GM12878 (cell line): ENCODE results near the gene MYT1. TPM values are rescaled to one million over a fixed set of nuclear protein-coding genes. Genes with fewer than 3 reads are reported as not detected.

Experiments used
- ATAC-seq: fragments of 200-7000 bp; cut with Tn5 transposase; 3 replicates; pipeline ENCODE4 v1.9.1; 2020; ENCODE audit warnings: mild to moderate bottlenecking, moderate library complexity
- BruUV-seq: library from RNA; stranded (reverse); fragments of 400-500 nt; replicated peaks from 2 replicates; lab custom pipeline; 2021; lab: Mats Ljungman, UMichigan
- CTCF ChIA-PET: fragments of 300-600 bp; sonication (Branson Sonifier 250); formaldehyde crosslinking; extraction: SDS; loops from one replicate; lab custom pipeline; 2021; ENCODE audit warnings: inconsistent platforms; lab: Yijun Ruan, JAX
- POLR2A ChIA-PET: fragments of 350-600 bp; formaldehyde crosslinking; extraction: SDS; loops from one replicate; lab custom pipeline; 2021; ENCODE audit warnings: inconsistent platforms; lab: Charles Lee
- RAD21 ChIA-PET: fragments of 300-600 bp; sonication (Branson Sonifier 250); formaldehyde crosslinking; loops from one replicate; lab custom pipeline; 2023; ENCODE audit warnings: antibody characterized with exemption; ENCODE audit not compliant: unreplicated experiment; lab: Charles Lee
- SMC1A ChIA-PET: fragments of 300-600 bp; sonication (Branson Sonifier 250); formaldehyde crosslinking; loops from one replicate; lab custom pipeline; 2023; ENCODE audit not compliant: unreplicated experiment, uncharacterized antibody; lab: Charles Lee
- DNase-seq: peaks from one replicate; pipeline ENCODE4 v3.0.0-alpha.2; 2011; ENCODE audit warnings: low read depth, low spot score
- FAIRE-seq: peaks from 3 replicates; lab custom pipeline; 2011; peaks lifted over from hg19 to GRCh38; lab: Jason Lieb, UNC
- H2AFZ ChIP-seq: 2 replicates; pipeline ENCODE4 v1.6.0; 2011; ENCODE audit warnings: low read depth, low read length, control low read depth; ENCODE audit not compliant: control insufficient read depth
- H3K27ac ChIP-seq: 2 replicates; pipeline ENCODE4 v1.5.1; 2011; ENCODE audit warnings: control low read depth; ENCODE audit not compliant: control insufficient read depth, insufficient read depth
- H3K27me3 ChIP-seq, 2 experiments: replicated peaks in 1 of 2; 2 replicates each; pipeline versions ENCODE4 v1.6.0 to v1.6.1; 2011; ENCODE audit warnings: low read length in 1 of 2; ENCODE audit not compliant: control insufficient read depth in 2 of 2, insufficient read depth in 2 of 2
- H3K36me3 ChIP-seq, 2 experiments: 2 replicates each; pipeline ENCODE4 v1.5.1; 2011; ENCODE audit warnings: low read length in 1 of 2; ENCODE audit not compliant: control insufficient read depth in 2 of 2, insufficient read depth in 2 of 2
- H3K4me1 ChIP-seq: 2 replicates; pipeline ENCODE4 v1.6.1; 2011; ENCODE audit warnings: mild to moderate bottlenecking, low read length, moderate library complexity, mixed read lengths; ENCODE audit not compliant: control insufficient read depth, insufficient read depth
- H3K4me2 ChIP-seq: 2 replicates; pipeline ENCODE4 v1.6.0; 2011; ENCODE audit warnings: control low read depth; ENCODE audit not compliant: control insufficient read depth, insufficient read depth
- H3K4me3 ChIP-seq: fragments of 200-600 bp; sonication (generic); 2 replicates; pipeline ENCODE4 v1.5.1; 2016
- H3K79me2 ChIP-seq: 2 replicates; pipeline ENCODE4 v1.6.0; 2011; ENCODE audit warnings: low read length; ENCODE audit not compliant: control insufficient read depth, insufficient read depth
- H3K9ac ChIP-seq: 2 replicates; pipeline ENCODE4 v1.8.0; 2011; ENCODE audit warnings: low read length, control low read depth, mixed read lengths; ENCODE audit not compliant: control insufficient read depth, insufficient read depth
- H3K9me3 ChIP-seq: replicated peaks from 3 replicates; pipeline ENCODE4 v1.5.1; 2011; ENCODE audit warnings: mild to moderate bottlenecking, low read length; ENCODE audit not compliant: control insufficient read depth, insufficient read depth
- H4K20me1 ChIP-seq: 2 replicates; pipeline ENCODE4 v1.6.0; 2011; ENCODE audit not compliant: control insufficient read depth, insufficient read depth
- CTCF ChIP-seq, 3 experiments: IDR thresholded peaks in 2 of 3; conservative IDR thresholded peaks in 1 of 3; 2 replicates each; pipeline ENCODE4 v1.5.1; 2011; ENCODE audit warnings: low read depth in 3 of 3, low read length in 3 of 3, mild to moderate bottlenecking in 3 of 3, control low read depth in 2 of 3, moderate library complexity in 2 of 3, inconsistent platforms in 1 of 3, mixed read lengths in 1 of 3; ENCODE audit not compliant: control insufficient read depth in 2 of 3, insufficient read depth in 1 of 3; ENCODE audit errors: extremely low read depth in 1 of 3
- GABPA ChIP-seq: IDR thresholded peaks from 2 replicates; pipeline ENCODE4 v1.6.1; 2014; ENCODE audit warnings: antibody characterized with exemption, low read depth, mild to moderate bottlenecking, inconsistent platforms
- HDGF ChIP-seq: fragments of 450-650 bp; IDR thresholded peaks from 2 replicates; pipeline ENCODE4 v1.6.1; 2016; ENCODE audit warnings: antibody characterized with exemption
- MTA2 ChIP-seq: fragments of 450-650 bp; IDR thresholded peaks from 2 replicates; pipeline ENCODE4 v1.6.1; 2016; ENCODE audit warnings: low read depth, mild to moderate bottlenecking, moderate library complexity
- NR2C1 ChIP-seq: fragments of 450-650 bp; IDR thresholded peaks from 2 replicates; pipeline ENCODE4 v1.6.1; 2017; ENCODE audit warnings: antibody characterized with exemption, mild to moderate bottlenecking, moderate library complexity
- REST ChIP-seq: IDR thresholded peaks from 2 replicates; pipeline ENCODE4 v1.6.1; 2012; ENCODE audit warnings: mild to moderate bottlenecking, low read depth, low read length
- SIN3A ChIP-seq: IDR thresholded peaks from 2 replicates; pipeline ENCODE4 v1.6.1; 2012; ENCODE audit warnings: low read depth, low read length, improper control_type of control experiment
- SMAD5 ChIP-seq: IDR thresholded peaks from 2 replicates; pipeline ENCODE4 v1.6.1; 2016; ENCODE audit warnings: antibody characterized with exemption, low read depth
- SUPT20H ChIP-seq: IDR thresholded peaks from 2 replicates; pipeline ENCODE4 v1.6.1; 2011; ENCODE audit warnings: low read depth, mild to moderate bottlenecking, low read length, moderate library complexity, borderline replicate concordance; ENCODE audit not compliant: control insufficient read depth
- ZNF592 ChIP-seq: fragments of 450-650 bp; IDR thresholded peaks from 2 replicates; pipeline ENCODE4 v1.6.1; 2017; ENCODE audit warnings: mild to moderate bottlenecking, moderate library complexity
- WGBS: methylation state at CpG from one replicate; pipeline ENCODE4 v1.1.6; 2016; ENCODE audit warnings: low lambda C conversion rate; ENCODE audit not compliant: insufficient replicate concordance, insufficient coverage; ENCODE audit errors: missing lambda C conversion rate; 5-methylcytosine and 5-hydroxymethylcytosine counted together
- in situ Hi-C: fragments of 300-500 bp; cut with MboI; formaldehyde crosslinking; loops from 9 replicates; pipeline ENCODE4 v1.14.3; 2018; ENCODE audit warnings: mixed read lengths
- intact Hi-C: fragments of 100-400 bp; cut with micrococcal nuclease; formaldehyde crosslinking; loops from one replicate; pipeline ENCODE4 v1.14.2; 2022; ENCODE audit not compliant: unreplicated experiment
- polyA plus RNA-seq, 11 experiments: library from polyadenylated mRNA; depleted of rRNA in 4 of 11; unstranded in 6 of 11; stranded (reverse) in 5 of 11; fragments of >200 nt; fragmentation: Nextera tagmentation in 4 of 11; fragmentation: Illumina TruSeq in 1 of 11; extraction: Ambion mirVana in 4 of 11; extraction: Trizol in 1 of 11; gene quantifications; 1 replicate in 1 of 11; 2 replicates in 10 of 11; pipeline versions ENCODE4 v1.2.1 to v1.2.3, GENCODE V29; 2011 to 2016; ENCODE audit warnings: inconsistent platforms in 2 of 11, missing spikeins in 2 of 11, low read depth in 1 of 11
- total RNA-seq, 4 experiments: library from RNA; depleted of rRNA in 3 of 4; stranded (reverse); fragments of >200 nt in 3 of 4; fragmentation: Illumina TruSeq in 1 of 4; extraction: Trizol in 1 of 4; gene quantifications; 2 replicates each; pipeline versions ENCODE4 v1.2.1 to v1.2.3, GENCODE V29; 2013 to 2021

MYT1 gene
- total and polyA plus RNA-seq, 10 of the 15 experiments (the other 5 are each of a cell fraction or from before 2014, with no cell fraction given), result 0.01 to 0.10 TPM; not detected in 8

- no TSS peak for BruUV-seq
- H4K20me1 ChIP-seq, result no peaks in the 10 kb centered on the region; the same call in 1 of the 2 replicates
- H3K79me2 ChIP-seq, result no peaks in the 10 kb centered on the region
- H3K4me1 ChIP-seq, result no peaks in the 10 kb centered on the region
- ChIA-PET RAD21 (no interaction called here), POLR2A (no interaction called here), SMC1A (no interaction called here), CTCF (no interaction called here)
- no peak overlapping the region for H3K4me2 ChIP-seq
- in situ Hi-C loops, result no loop called here
- no peaks in the 10 kb centered on the region for H3K36me3 ChIP-seq
- no peak overlapping the region for H3K4me3 ChIP-seq
- no peaks in the 10 kb centered on the region for H3K9me3 ChIP-seq
- no peak overlapping the region for H3K9ac ChIP-seq
- peaks cover 2 to 10% of the 10 kb centered on the region in 2 experiments for H3K27me3 ChIP-seq
- ATAC-seq (no peak), FAIRE-seq (no peak), DNase-seq (no peak)
- intact Hi-C loops, result no loop called here
- H3K27ac ChIP-seq, result no peak overlapping the region
- WGBS, result 9% methylated on average over 14 of the region's 14 CpGs
- H2AFZ ChIP-seq, result no peak overlapping the region
- no peak for TF ChIP-seq HDGF
- TF ChIP-seq SIN3A, result no peak
- no peak for TF ChIP-seq REST
- no peak for TF ChIP-seq GABPA
- TF ChIP-seq MTA2, result no peak
- TF ChIP-seq NR2C1, result no peak
- TF ChIP-seq SUPT20H, result no peak
- no peak for TF ChIP-seq CTCF (IDR thresholded peaks at IDR 0.05 in 2 of 3, conservative IDR thresholded peaks at IDR 0.05 in 1 of 3; ENCODE audit: control insufficient read depth in 2 of 3, extremely low read depth in 1 of 3, insufficient read depth in 1 of 3, low read depth in 3 of 3, low read length in 3 of 3)
- TF ChIP-seq SMAD5, result no peak
- TF ChIP-seq ZNF592, result no peak
Observed at GRCh38 chr20:64165866-64166600, 1.8 kb downstream of the MYT1 start.
